AG04449 (cell line): ENCODE results near the gene WDR45B.

Experiments used
- CTCF ChIA-PET: fragments of 350-600 bp; formaldehyde crosslinking; extraction: SDS; loops from one replicate; lab custom pipeline; 2021; ENCODE audit warnings: antibody characterized with exemption; lab: Yijun Ruan, JAX
- POLR2A ChIA-PET: fragments of 400-600, 350-600 bp; formaldehyde crosslinking; extraction: SDS; loops from one replicate; lab custom pipeline; 2020; ENCODE audit warnings: antibody characterized with exemption, inconsistent platforms; lab: Yijun Ruan, JAX
- DNase-seq: peaks from one replicate; pipeline ENCODE4 v3.0.0-alpha.2; 2010; ENCODE audit warnings: low read depth, low spot score
- H3K4me3 ChIP-seq: 2 replicates; pipeline ENCODE4 v1.5.1; 2011; ENCODE audit warnings: low read depth, mild to moderate bottlenecking, control low read depth, low read length
- CTCF ChIP-seq: IDR thresholded peaks from one replicate; pipeline ENCODE4 v1.5.1; 2011; ENCODE audit warnings: mild to moderate bottlenecking, moderate library complexity, low read length, control low read depth, inconsistent platforms; ENCODE audit not compliant: insufficient read depth; ENCODE audit errors: missing control alignments

Gene WDR45B

DNA sequence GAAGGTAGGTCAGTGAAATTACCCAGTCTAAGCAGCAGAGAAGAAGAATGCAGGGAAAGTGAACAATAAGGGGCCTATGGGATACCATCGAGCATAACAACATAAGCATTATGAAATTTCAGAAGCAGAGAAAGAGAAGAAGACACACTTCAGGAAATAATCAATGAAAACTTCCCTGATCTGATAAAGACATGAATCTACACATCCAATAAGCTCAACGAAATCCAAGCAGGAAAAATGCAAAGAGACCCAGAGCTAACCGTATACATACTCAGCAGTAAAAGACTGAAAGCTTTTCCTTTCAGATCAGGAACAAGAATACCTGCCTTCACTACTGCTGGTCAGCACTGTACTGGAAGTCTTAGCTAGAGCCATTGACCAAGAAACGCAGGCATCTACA lies 38.6 kb downstream of the WDR45B start:
- ChIA-PET POLR2A (no interaction called here), CTCF (interaction anchor here (2.4 kb wide), 1 partner anchor 56 kb away, joined by 7 read pairs; no protein-coding TSS in a partner anchor)
- no peak for TF ChIP-seq CTCF
- no peak for DNase-seq
- H3K4me3 ChIP-seq, result no peak overlapping the region

DNA sequence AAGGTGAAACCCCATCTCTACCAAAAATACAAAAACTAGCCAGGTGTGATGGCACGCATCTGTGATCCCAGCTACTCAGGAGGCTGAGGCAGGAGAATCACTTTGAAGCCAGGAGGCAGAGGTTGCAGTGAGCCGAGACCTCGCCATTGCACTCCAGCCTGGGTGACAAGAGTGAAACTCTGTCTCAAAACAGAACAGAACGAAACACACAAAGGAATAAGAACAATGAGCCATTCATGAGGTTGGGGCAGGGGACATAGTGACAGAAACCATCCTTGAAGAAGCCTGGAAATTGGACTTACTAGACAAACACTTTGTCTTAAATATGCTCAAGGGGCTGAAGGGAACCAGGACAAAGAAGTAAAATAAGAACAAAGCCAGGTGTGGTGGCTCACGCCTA lies 39.4 kb downstream of the WDR45B start:
- no peak for DNase-seq
- no peak overlapping the region for H3K4me3 ChIP-seq
- CTCF ChIA-PET, result interaction anchor here (2.4 kb wide), 1 partner anchor 55 kb away, joined by 7 read pairs; no protein-coding TSS in a partner anchor
- POLR2A ChIA-PET, result no interaction called here
- TF ChIP-seq CTCF, result no peak

- no peak for DNase-seq
- no peak for TF ChIP-seq CTCF
- no peak overlapping the region for H3K4me3 ChIP-seq
- ChIA-PET CTCF (interaction anchor here (1.1 kb wide), 1 partner anchor 14 kb away, joined by 3 read pairs; no protein-coding TSS in a partner anchor), POLR2A (no interaction called here)
These were observed 42.2 kb downstream of the WDR45B start for GRCh38 chr17:82605939-82606600.

DNA sequence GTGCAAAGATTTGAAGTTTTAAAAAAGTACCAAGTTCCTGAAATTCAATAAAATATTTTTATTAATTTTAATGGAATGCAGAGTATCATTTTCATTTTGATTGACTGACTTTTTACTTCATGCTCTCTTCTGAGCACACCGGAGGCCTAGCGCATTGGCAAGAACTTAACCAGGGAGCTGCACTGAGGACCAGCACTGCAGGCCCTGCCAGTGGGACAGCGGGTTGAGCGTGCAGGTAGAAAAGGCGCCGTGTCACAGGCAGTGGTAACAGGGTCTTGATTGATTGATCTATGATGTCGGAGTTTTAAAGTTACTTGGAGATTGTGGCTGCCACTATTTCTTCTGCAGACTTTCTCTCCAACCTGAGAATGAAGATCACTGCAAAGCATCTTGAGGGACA lies 43.7 kb downstream of the WDR45B start:
- no peak overlapping the region for H3K4me3 ChIP-seq
- no peak for TF ChIP-seq CTCF
- DNase-seq, result no peak
- POLR2A ChIA-PET, result no interaction called here
- CTCF ChIA-PET, result no interaction called here

DNA sequence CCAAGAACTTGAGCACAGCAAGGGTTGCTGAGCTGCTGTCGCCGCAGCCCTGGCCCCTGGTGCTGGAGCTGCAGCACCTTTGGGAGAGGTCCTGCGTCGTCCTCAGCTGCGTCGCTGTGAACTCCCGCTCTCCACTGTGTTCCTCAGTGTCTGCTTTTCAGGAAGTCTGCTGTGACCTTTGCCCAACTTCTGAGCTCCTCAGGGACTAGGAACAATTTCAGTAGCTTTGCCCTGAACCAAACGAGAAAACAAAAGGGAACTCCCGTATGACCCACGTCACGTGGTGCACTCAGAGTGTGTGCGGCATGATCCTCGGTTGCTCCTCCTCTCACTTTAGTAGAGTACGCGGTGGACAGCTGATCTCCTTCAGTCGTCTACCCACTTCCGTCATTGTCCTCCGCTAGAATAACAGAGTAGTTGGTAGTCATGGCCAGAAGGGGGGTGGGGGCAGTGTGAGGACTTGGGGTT lies 44.2 kb downstream of the WDR45B start:
- H3K4me3 ChIP-seq, result no peak overlapping the region
- POLR2A ChIA-PET, result no interaction called here
- CTCF ChIA-PET, result no interaction called here
- TF ChIP-seq CTCF, result no peak
- DNase-seq, result no peak

GRCh38 chr17:82602986-82603710 lies 45.1 kb downstream of the WDR45B start:
- no peak overlapping the region for H3K4me3 ChIP-seq
- no peak for TF ChIP-seq CTCF
- DNase-seq, result no peak
- POLR2A ChIA-PET, result interaction anchor here (1.3 kb wide), 1 partner anchor 8 kb away, joined by 3 read pairs; no protein-coding TSS in a partner anchor
- CTCF ChIA-PET, result no interaction called here
